GM12878 (cell line): ENCODE measurements around the gene STARD3. TPM values are rescaled to one million over a fixed set of nuclear protein-coding genes. Genes with fewer than 3 reads are reported as not detected.

Experiments
- EED ChIP-seq: sonication (generic); IDR thresholded peaks from 2 replicates; pipeline ENCODE4 v1.6.1; 2016; ENCODE audit warnings: antibody characterized with exemption, low read depth
- EGR1 ChIP-seq, 2 experiments: IDR thresholded peaks; 1 replicate in 1 of 2; 2 replicates in 1 of 2; pipeline ENCODE4 v1.6.1; 2011 to 2012; ENCODE audit warnings: low read depth in 2 of 2, low read length in 2 of 2, borderline replicate concordance in 1 of 2, mild to moderate bottlenecking in 1 of 2, moderate library complexity in 1 of 2
- HDAC6 ChIP-seq: fragments of 200-600 bp; sonication (generic); IDR thresholded peaks from one replicate; pipeline ENCODE4 v1.8.0; 2017; ENCODE audit warnings: antibody characterized with exemption; ENCODE audit not compliant: unreplicated experiment
- HDGF ChIP-seq: fragments of 450-650 bp; IDR thresholded peaks from 2 replicates; pipeline ENCODE4 v1.6.1; 2016; ENCODE audit warnings: antibody characterized with exemption
- IKZF1 ChIP-seq: fragments of 450-650 bp; conservative IDR thresholded peaks from 2 replicates; pipeline ENCODE4 v1.6.1; 2017; ENCODE audit warnings: antibody characterized with exemption, mild to moderate bottlenecking
- JUND ChIP-seq: IDR thresholded peaks from 2 replicates; pipeline ENCODE4 v1.6.1; 2012; ENCODE audit warnings: low read depth, mild to moderate bottlenecking, low read length, improper control_type of control experiment, moderate library complexity
- LARP7 ChIP-seq: fragments of 450-650 bp; IDR thresholded peaks from 2 replicates; pipeline ENCODE4 v1.6.1; 2017; ENCODE audit warnings: mild to moderate bottlenecking
- MEF2A ChIP-seq: IDR thresholded peaks from 2 replicates; pipeline ENCODE4 v1.6.1; 2011; ENCODE audit warnings: low read depth, mild to moderate bottlenecking, low read length, moderate library complexity; ENCODE audit not compliant: insufficient read depth
- MXI1 ChIP-seq: fragments of 150-350 bp; IDR thresholded peaks from 2 replicates; pipeline ENCODE4 v1.6.1; 2011; ENCODE audit warnings: low read depth, mild to moderate bottlenecking, inconsistent platforms, low read length, improper control_type of control experiment
- NFYA ChIP-seq: IDR thresholded peaks from 2 replicates; pipeline ENCODE4 v1.6.1; 2011; ENCODE audit warnings: low read depth, mild to moderate bottlenecking, low read length, improper control_type of control experiment, borderline replicate concordance
- NRF1 ChIP-seq: conservative IDR thresholded peaks from 2 replicates; pipeline ENCODE4 v1.6.1; 2011; ENCODE audit warnings: mild to moderate bottlenecking, low read depth, low read length, improper control_type of control experiment
- SMAD1 ChIP-seq: fragments of 450-650 bp; IDR thresholded peaks from 2 replicates; pipeline ENCODE4 v1.6.1; 2018; ENCODE audit warnings: mild to moderate bottlenecking, low read depth; ENCODE audit not compliant: partially characterized antibody
- TAF1 ChIP-seq: IDR thresholded peaks from 2 replicates; pipeline ENCODE4 v1.6.1; 2011; ENCODE audit warnings: mild to moderate bottlenecking, low read depth, low read length, borderline replicate concordance
- TARDBP ChIP-seq: IDR thresholded peaks from 2 replicates; pipeline ENCODE4 v1.6.1; 2016; ENCODE audit warnings: borderline replicate concordance
- ZNF384 ChIP-seq: IDR thresholded peaks from 2 replicates; pipeline ENCODE4 v1.6.1; 2012; ENCODE audit warnings: low read depth, mild to moderate bottlenecking, low read length, improper control_type of control experiment, borderline replicate concordance
- polyA plus RNA-seq, 11 experiments: library from polyadenylated mRNA; depleted of rRNA in 4 of 11; unstranded in 6 of 11; stranded (reverse) in 5 of 11; fragments of >200 nt; fragmentation: Nextera tagmentation in 4 of 11; fragmentation: Illumina TruSeq in 1 of 11; extraction: Ambion mirVana in 4 of 11; extraction: Trizol in 1 of 11; gene quantifications; 1 replicate in 1 of 11; 2 replicates in 10 of 11; pipeline versions ENCODE4 v1.2.1 to v1.2.3, GENCODE V29; 2011 to 2016; ENCODE audit warnings: inconsistent platforms in 2 of 11, missing spikeins in 2 of 11, low read depth in 1 of 11
- total RNA-seq, 4 experiments: library from RNA; depleted of rRNA in 3 of 4; stranded (reverse); fragments of >200 nt in 3 of 4; fragmentation: Illumina TruSeq in 1 of 4; extraction: Trizol in 1 of 4; gene quantifications; 2 replicates each; pipeline versions ENCODE4 v1.2.1 to v1.2.3, GENCODE V29; 2013 to 2021
- TF ChIP-seq, protein P1 (sequence below): IDR thresholded peaks from 2 replicates; pipeline ENCODE4 v1.6.1; 2012; ENCODE audit warnings: low read depth, low read length, improper control_type of control experiment
- TF ChIP-seq, protein P2 (sequence below): fragments of 450-650 bp; IDR thresholded peaks from 2 replicates; pipeline ENCODE4 v1.6.1; 2017; ENCODE audit warnings: mild to moderate bottlenecking, low read depth, inconsistent platforms; ENCODE audit not compliant: poor library complexity, severe bottlenecking
- TF ChIP-seq, protein P3 (sequence below): fragments of 450-650 bp; IDR thresholded peaks from 2 replicates; pipeline ENCODE4 v1.6.1; 2017; ENCODE audit warnings: antibody characterized with exemption, mild to moderate bottlenecking, moderate library complexity
- TF ChIP-seq, protein P4 (sequence below): fragments of 450-650 bp; IDR thresholded peaks from 2 replicates; pipeline ENCODE4 v1.6.1; 2014; ENCODE audit warnings: mild to moderate bottlenecking

STARD3 gene
- total and polyA plus RNA-seq, 10 of the 15 experiments (the other 5 are each of a cell fraction or from before 2014, with no cell fraction given), result 0.08 to 62.7 (median 27.5) TPM

DNA sequence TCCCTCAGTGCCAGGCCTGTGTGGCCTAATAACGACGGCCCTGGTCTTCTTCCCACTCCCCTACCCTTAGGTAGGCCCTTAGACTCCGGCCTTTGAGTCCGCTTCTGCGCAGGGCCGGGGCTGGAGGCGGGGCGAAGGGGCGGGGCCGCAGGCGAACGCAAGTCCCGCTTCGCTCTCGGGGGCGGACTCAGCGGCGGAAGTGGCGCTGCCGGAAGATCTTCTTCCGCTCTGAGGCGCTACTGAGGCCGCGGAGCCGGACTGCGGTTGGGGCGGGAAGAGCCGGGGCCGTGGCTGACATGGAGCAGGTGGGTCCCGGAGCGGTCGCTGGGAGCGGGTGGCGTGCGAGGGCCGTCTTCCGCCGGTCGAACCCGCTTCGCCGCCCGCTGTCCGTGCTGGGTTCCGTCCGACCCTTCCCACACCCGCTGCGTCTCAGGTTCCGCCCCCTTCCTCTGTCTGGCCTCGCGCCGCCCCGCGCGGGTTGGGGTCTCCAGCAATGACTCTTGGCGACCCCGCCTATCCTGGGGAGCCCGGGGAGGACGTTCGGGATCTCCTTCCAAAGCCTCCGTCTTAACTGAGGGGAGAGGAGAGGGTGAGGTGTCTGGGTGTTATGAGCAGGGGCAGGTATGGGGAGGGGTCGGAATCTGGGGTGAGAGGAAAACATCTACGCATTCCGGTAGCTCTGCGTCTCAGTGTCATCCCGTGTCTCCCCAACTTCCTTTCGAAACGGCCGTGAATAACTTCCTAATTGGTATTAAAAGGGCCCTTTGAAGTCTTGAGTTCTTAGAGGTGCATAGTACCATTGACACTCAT, at the start of gene STARD3 (continued):
- TF ChIP-seq EGR1 (IDR thresholded peaks at IDR 0.05; ENCODE audit: borderline replicate concordance in 1 of 2, low read depth in 2 of 2, low read length in 2 of 2) (peak; percentile 4 to 21; a peak in 2 of 3 replicates), JUND (no peak), ZNF384 (no peak), MEF2A (no peak), TARDBP (no peak), HDGF (no peak), IKZF1 (peak; percentile 89), TAF1 (0 out of 2 replicates have a peak, but pooled peaks have one; percentile 59), EED (0 out of 2 replicates have a peak, but pooled peaks have one; percentile 14), HDAC6 (no peak), LARP7 (peak; percentile 83), NFYA (no peak), SMAD1 (no peak), MXI1 (peak; percentile 84), NRF1 (peak; percentile 47)
- TF ChIP-seq, protein P1, sequence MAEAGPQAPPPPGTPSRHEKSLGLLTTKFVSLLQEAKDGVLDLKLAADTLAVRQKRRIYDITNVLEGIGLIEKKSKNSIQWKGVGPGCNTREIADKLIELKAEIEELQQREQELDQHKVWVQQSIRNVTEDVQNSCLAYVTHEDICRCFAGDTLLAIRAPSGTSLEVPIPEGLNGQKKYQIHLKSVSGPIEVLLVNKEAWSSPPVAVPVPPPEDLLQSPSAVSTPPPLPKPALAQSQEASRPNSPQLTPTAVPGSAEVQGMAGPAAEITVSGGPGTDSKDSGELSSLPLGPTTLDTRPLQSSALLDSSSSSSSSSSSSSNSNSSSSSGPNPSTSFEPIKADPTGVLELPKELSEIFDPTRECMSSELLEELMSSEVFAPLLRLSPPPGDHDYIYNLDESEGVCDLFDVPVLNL, result no peak
- TF ChIP-seq, protein P2, sequence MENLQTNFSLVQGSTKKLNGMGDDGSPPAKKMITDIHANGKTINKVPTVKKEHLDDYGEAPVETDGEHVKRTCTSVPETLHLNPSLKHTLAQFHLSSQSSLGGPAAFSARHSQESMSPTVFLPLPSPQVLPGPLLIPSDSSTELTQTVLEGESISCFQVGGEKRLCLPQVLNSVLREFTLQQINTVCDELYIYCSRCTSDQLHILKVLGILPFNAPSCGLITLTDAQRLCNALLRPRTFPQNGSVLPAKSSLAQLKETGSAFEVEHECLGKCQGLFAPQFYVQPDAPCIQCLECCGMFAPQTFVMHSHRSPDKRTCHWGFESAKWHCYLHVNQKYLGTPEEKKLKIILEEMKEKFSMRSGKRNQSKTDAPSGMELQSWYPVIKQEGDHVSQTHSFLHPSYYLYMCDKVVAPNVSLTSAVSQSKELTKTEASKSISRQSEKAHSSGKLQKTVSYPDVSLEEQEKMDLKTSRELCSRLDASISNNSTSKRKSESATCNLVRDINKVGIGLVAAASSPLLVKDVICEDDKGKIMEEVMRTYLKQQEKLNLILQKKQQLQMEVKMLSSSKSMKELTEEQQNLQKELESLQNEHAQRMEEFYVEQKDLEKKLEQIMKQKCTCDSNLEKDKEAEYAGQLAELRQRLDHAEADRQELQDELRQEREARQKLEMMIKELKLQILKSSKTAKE, result no peak
- TF ChIP-seq, protein P3, sequence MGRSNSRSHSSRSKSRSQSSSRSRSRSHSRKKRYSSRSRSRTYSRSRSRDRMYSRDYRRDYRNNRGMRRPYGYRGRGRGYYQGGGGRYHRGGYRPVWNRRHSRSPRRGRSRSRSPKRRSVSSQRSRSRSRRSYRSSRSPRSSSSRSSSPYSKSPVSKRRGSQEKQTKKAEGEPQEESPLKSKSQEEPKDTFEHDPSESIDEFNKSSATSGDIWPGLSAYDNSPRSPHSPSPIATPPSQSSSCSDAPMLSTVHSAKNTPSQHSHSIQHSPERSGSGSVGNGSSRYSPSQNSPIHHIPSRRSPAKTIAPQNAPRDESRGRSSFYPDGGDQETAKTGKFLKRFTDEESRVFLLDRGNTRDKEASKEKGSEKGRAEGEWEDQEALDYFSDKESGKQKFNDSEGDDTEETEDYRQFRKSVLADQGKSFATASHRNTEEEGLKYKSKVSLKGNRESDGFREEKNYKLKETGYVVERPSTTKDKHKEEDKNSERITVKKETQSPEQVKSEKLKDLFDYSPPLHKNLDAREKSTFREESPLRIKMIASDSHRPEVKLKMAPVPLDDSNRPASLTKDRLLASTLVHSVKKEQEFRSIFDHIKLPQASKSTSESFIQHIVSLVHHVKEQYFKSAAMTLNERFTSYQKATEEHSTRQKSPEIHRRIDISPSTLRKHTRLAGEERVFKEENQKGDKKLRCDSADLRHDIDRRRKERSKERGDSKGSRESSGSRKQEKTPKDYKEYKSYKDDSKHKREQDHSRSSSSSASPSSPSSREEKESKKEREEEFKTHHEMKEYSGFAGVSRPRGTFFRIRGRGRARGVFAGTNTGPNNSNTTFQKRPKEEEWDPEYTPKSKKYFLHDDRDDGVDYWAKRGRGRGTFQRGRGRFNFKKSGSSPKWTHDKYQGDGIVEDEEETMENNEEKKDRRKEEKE, result no peak
- TF ChIP-seq, protein P4, sequence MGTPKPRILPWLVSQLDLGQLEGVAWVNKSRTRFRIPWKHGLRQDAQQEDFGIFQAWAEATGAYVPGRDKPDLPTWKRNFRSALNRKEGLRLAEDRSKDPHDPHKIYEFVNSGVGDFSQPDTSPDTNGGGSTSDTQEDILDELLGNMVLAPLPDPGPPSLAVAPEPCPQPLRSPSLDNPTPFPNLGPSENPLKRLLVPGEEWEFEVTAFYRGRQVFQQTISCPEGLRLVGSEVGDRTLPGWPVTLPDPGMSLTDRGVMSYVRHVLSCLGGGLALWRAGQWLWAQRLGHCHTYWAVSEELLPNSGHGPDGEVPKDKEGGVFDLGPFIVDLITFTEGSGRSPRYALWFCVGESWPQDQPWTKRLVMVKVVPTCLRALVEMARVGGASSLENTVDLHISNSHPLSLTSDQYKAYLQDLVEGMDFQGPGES, result no peak
